ENCODE results near the gene USF2.
A peak's percentile ranks its signal among the peaks of the same experiment; 100 is the strongest.
"Not testable (repeated sequence)": the region's sequence is repeated elsewhere in the genome, so short reads cannot be mapped to it uniquely, and the experiment has no call there.

Gene USF2

GRCh38 chr19:35268536-35269437 lies at the start of gene USF2:
TSS of gene USF2 (plus strand) at chr19:35268962. CDS start at chr19:35269102, 140 bp downstream.
- peak within 1 kb of the TSS; percentile 80 for H3K4me3 ChIP-seq (ENCODE audit: low read length)
- DNase-seq (ENCODE audit: low read depth), result no peak
- no peak for TF ChIP-seq CTCF (conservative IDR thresholded peaks at IDR 0.05; ENCODE audit: low read depth, low read length)

- H3K4me3 ChIP-seq (ENCODE audit: low read length), result no peak overlapping the region
- DNase-seq (ENCODE audit: low read depth), result no peak
- no peak for TF ChIP-seq CTCF (conservative IDR thresholded peaks at IDR 0.05; ENCODE audit: low read depth, low read length)
Measured at GRCh38 chr19:35219008-35219407, 49.8 kb upstream of the USF2 start.

- no peak for DNase-seq (ENCODE audit: low read depth)
- no peak for TF ChIP-seq CTCF (conservative IDR thresholded peaks at IDR 0.05; ENCODE audit: low read depth, low read length)
- H3K4me3 ChIP-seq (ENCODE audit: low read length), result no peak overlapping the region
Measured at GRCh38 chr19:35220315-35220921, 48.3 kb upstream of the USF2 start.

- H3K4me3 ChIP-seq (ENCODE audit: low read length); DNase-seq (ENCODE audit: low read depth): not testable (repeated sequence)
Measured at GRCh38 chr19:35220973-35221590, 47.7 kb upstream of the USF2 start.

GRCh38 chr19:35222373-35223015 lies 46.3 kb upstream of the USF2 start:
- TF ChIP-seq CTCF (conservative IDR thresholded peaks at IDR 0.05; ENCODE audit: low read depth, low read length), result no peak
- no peak for DNase-seq (ENCODE audit: low read depth)
- H3K4me3 ChIP-seq (ENCODE audit: low read length), result no peak overlapping the region

- DNase-seq (ENCODE audit: low read depth), result no peak
- no peak overlapping the region for H3K4me3 ChIP-seq (ENCODE audit: low read length)
- no peak for TF ChIP-seq CTCF (conservative IDR thresholded peaks at IDR 0.05; ENCODE audit: low read depth, low read length)
Measured at GRCh38 chr19:35223084-35223790, 45.5 kb upstream of the USF2 start.
